Progenitor cell of endocrine pancreas (in vitro differentiated cells): Measurements from ENCODE around the gene MAN2A2. TPM values are rescaled to one million over a fixed set of nuclear protein-coding genes. Genes with fewer than 3 reads are reported as not detected.
A peak's percentile ranks its signal among the peaks of the same experiment; 100 is the strongest.

Experiments used
- DNase-seq: peaks from one replicate; pipeline ENCODE4 v3.0.0; 2021; ENCODE audit warnings: low spot score; ENCODE audit not compliant: unreplicated experiment
- H3K27ac Mint-ChIP-seq: 2 replicates; pipeline ENCODE4 v1.8.0; 2021; ENCODE audit warnings: mild to moderate bottlenecking, moderate library complexity, mixed read lengths
- H3K27me3 Mint-ChIP-seq: 2 replicates; pipeline ENCODE4 v1.8.0; 2021; ENCODE audit warnings: mixed read lengths
- H3K36me3 Mint-ChIP-seq: 2 replicates; pipeline ENCODE4 v1.8.0; 2022; ENCODE audit warnings: mixed read lengths; ENCODE audit not compliant: insufficient read depth
- H3K4me1 Mint-ChIP-seq: 2 replicates; pipeline ENCODE4 v1.8.0; 2021; ENCODE audit warnings: low read depth, mixed read lengths
- H3K4me3 Mint-ChIP-seq: 2 replicates; pipeline ENCODE4 v1.8.0; 2021; ENCODE audit warnings: low read depth, mild to moderate bottlenecking, moderate library complexity, mixed read lengths
- H3K9me3 Mint-ChIP-seq: 2 replicates; pipeline ENCODE4 v1.8.0; 2021; ENCODE audit warnings: low read depth, mixed read lengths
- total RNA-seq: library from RNA; stranded (reverse); gene quantifications from 2 replicates; pipeline ENCODE4 v1.2.1, GENCODE V29; 2021
- TF ChIP-seq, protein P1 (sequence below): fragments of 200-600 bp; sonication (generic); IDR thresholded peaks from one replicate; pipeline ENCODE4 v1.5.0; 2021; ENCODE audit warnings: antibody characterized with exemption, mild to moderate bottlenecking; ENCODE audit not compliant: unreplicated experiment

The MAN2A2 gene
- total RNA-seq, 1 donor from 2014 or later = 117 TPM

DNA sequence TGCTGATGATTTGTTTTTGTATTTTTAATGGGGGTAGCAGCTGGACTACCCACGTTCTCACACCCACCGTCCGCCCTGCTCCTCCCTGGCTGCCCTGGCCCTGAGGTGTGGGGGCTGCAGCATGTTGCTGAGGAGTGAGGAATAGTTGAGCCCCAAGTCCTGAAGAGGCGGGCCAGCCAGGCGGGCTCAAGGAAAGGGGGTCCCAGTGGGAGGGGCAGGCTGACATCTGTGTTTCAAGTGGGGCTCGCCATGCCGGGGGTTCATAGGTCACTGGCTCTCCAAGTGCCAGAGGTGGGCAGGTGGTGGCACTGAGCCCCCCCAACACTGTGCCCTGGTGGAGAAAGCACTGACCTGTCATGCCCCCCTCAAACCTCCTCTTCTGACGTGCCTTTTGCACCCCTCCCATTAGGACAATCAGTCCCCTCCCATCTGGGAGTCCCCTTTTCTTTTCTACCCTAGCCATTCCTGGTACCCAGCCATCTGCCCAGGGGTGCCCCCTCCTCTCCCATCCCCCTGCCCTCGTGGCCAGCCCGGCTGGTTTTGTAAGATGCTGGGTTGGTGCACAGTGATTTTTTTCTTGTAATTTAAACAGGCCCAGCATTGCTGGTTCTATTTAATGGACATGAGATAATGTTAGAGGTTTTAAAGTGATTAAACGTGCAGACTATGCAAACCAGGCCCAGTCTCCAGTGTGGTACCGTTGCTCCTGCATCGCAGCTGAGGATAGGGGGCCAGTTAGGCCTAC, 20.1 kb upstream of the MAN2A2 start:
- Mint-ChIP-seq H3K27ac (no peak overlapping the region), H3K9me3 (no peaks in the 10 kb centered on the region), H3K4me3 (no peak overlapping the region), H3K36me3 (peaks cover 9% of the 10 kb centered on the region), H3K4me1 (peaks cover 4% of the 10 kb centered on the region), H3K27me3 (no peaks in the 10 kb centered on the region)
- DNase-seq = no peak
- TF ChIP-seq, protein P1, sequence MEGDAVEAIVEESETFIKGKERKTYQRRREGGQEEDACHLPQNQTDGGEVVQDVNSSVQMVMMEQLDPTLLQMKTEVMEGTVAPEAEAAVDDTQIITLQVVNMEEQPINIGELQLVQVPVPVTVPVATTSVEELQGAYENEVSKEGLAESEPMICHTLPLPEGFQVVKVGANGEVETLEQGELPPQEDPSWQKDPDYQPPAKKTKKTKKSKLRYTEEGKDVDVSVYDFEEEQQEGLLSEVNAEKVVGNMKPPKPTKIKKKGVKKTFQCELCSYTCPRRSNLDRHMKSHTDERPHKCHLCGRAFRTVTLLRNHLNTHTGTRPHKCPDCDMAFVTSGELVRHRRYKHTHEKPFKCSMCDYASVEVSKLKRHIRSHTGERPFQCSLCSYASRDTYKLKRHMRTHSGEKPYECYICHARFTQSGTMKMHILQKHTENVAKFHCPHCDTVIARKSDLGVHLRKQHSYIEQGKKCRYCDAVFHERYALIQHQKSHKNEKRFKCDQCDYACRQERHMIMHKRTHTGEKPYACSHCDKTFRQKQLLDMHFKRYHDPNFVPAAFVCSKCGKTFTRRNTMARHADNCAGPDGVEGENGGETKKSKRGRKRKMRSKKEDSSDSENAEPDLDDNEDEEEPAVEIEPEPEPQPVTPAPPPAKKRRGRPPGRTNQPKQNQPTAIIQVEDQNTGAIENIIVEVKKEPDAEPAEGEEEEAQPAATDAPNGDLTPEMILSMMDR = no peak

DNA sequence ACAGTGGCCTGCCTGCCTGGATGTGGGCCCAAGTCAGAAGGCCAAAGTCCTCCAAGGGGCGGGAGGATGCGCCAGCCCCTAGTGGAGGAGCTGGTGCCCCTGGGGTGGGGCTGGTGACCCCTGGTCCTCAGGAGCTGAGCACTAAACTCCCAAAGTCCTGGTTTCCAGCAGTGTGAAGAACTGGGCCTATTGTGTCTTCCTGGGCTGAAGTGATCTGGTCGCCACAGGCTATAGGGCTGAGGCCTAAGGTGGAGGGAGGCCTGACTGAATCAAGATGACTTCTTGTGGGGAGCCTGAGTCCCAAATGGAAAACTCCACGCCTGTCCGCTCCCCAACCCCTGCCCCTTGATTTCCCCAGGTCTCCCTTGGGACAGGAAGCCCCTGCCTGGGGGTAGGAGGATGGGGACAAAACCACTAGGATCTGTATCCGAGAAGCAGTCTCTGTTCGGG, 19.6 kb upstream of the MAN2A2 start:
- TF ChIP-seq, protein P1 = no peak
- Mint-ChIP-seq H3K36me3 (peaks cover 5% of the 10 kb centered on the region), H3K4me3 (no peak overlapping the region), H3K9me3 (no peaks in the 10 kb centered on the region), H3K27me3 (no peaks in the 10 kb centered on the region), H3K4me1 (peaks cover 4% of the 10 kb centered on the region), H3K27ac (peak overlapping the region; percentile 24)
- DNase-seq = no peak

DNA sequence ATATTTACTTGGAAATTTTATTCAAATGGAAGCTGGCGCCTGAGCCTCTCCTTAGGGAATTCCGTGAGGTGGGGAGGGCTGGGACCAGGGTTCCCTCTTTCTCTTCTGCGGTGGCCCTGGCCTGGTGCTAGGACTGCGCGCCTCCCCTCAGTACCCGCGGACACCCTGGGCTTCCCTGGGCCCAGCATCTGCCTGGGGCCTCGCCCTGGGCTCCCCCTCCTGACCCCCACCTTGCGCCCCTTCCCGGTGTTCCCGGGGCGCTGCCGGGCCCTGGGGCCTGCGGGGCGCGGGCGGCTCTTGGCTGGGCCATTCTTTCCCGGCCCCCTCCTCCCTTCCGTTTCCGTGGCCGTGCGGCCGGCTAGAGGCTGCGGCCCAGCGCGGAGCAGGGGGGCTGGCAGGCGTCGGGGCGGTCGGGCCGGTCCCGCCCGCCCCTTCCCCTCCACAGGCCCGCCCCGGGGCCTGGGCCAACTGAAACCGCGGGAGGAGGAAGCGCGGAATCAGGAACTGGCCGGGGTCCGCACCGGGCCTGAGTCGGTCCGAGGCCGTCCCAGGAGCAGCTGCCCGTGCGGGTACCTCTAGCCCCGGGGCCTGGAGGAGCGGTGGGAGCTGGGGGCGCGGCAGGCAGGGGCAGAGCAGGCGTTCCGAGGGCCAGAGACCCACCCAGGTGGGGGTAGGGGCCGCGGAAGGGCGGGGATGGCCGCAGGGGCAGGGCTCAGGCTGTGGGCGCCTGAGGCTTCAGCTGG, 19.0 kb upstream of the MAN2A2 start, which contains the start of gene FES:
TSS of gene FES (plus strand) at position 529 of the 743 bp plus-strand sequence. CDS start 542 bp downstream, outside the sequence.
- H3K36me3 Mint-ChIP-seq = peaks cover 5% of the 10 kb centered on the region
- DNase-seq = no peak
- H3K4me3 Mint-ChIP-seq = peak within 1 kb of the TSS; percentile 58
- H3K27ac Mint-ChIP-seq = peak within 1 kb of the TSS; percentile 24
- peaks cover 4% of the 10 kb centered on the region for H3K4me1 Mint-ChIP-seq
- no peaks in the 10 kb centered on the region for H3K27me3 Mint-ChIP-seq
- TF ChIP-seq, protein P1 = no peak
- no peaks in the 10 kb centered on the region for H3K9me3 Mint-ChIP-seq

DNA sequence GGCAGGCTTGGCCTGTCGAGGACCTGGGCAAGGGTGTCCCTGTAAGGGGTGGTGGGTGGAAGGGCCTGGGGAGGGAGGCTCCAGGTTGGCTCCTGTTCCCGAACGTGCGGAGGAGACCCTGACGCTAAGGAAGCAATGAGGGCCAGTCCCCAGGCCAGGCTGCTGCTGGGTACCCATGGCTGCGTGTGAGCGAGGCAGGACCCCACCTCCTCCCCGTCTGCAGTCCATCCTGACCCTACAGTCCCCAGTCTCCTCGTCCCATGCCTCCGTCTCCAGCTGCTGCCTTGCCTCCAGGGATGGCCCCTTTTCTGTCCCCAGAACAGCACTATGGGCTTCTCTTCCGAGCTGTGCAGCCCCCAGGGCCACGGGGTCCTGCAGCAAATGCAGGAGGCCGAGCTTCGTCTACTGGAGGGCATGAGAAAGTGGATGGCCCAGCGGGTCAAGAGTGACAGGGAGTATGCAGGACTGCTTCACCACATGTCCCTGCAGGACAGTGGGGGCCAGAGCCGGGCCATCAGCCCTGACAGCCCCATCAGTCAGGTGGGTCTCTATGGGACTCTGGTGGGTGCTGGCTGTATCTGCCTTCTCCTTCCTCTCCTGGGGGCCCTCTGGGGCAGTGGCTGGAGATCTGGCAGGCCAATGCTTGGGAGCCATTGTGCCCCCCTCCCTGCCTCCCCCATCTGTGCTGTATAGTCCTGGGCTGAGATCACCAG, 18.2 kb upstream of the MAN2A2 start:
- no peak for DNase-seq
- Mint-ChIP-seq H3K9me3 (no peaks in the 10 kb centered on the region), H3K27ac (no peak overlapping the region), H3K4me1 (peaks cover 4% of the 10 kb centered on the region), H3K4me3 (peak overlapping the region; percentile 58), H3K36me3 (no peaks in the 10 kb centered on the region), H3K27me3 (no peaks in the 10 kb centered on the region)
- TF ChIP-seq, protein P1 = no peak
